Kidney tubule cell (primary cell): Measurements from ENCODE around the gene FBXO15.

ENCODE experiments used
- DNase-seq: peaks from one replicate; pipeline ENCODE4 v3.0.0-alpha.2; 2018; ENCODE audit warnings: low spot score

FBXO15 gene

DNA sequence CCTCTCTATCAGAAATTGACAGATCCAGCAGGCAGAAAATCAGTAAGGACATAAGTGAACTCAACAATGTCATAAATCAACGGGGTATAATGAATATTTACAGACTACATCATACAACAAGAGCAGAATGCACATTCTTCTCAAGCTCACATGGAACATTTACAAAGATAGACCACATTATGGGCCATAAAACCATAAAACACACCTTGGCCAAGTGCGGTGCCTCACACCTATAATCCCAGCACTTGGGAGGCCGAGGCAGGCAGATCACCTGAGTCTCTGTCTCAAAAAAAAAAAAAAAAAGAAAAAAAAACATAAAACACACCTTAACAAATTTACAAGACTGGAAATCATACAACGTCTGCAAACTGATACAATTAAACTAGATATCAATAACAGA, 36.7 kb downstream of the FBXO15 start:
- no peak for DNase-seq

DNA sequence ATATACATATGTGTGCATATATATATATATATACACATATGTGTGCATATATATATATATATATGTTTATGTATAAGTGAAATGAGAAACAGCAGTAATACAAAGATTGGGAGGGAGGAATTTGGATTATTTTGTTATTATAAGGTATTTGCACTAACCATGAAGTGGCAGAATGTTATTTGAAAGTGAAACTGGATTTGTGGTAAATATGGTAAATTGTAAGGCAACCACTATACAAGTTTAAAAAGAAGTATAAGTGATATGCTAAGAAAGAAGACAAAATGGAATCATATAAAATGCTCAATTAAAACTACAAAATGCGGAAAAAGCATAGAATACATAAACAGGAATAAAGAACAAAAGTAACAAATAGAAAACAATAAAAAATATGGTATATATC, 37.5 kb downstream of the FBXO15 start:
- DNase-seq: no peak

DNA sequence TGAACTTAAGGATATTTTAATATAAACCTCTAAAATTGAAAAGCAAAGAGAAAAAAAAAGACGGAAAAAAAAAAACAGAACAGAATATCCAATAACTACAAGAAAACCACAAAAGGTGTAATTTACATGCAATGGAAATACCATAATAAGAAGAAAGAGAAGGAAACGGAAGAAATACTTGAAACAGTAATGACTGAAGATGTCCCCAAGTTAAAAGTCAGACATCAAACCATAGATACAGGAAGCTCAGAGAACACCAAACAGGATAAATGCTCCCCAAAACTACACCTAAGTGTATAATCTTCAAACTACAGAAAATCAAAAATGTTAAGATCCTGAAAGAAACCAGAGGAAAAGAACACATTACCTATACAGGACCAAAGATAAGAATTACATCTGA, 39.2 kb downstream of the FBXO15 start:
- DNase-seq: no peak

DNA sequence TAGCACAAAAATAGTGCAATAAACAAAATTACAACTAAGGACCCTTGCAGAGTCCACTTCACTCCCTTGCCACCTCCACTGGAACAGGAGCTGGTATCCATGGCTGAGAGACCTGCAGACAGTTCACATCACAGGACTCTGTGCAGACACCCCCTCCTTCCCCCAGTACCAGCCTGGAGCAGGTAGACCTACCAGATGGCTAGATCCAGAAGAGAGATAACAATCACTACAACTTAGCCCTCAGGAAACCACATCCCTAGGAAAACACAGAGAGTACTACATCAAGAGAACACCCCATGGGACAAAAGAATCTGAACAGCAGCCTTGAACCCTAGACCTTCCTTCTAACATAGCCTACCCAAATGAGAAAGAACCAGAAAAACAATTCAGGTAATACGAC, 49.8 kb downstream of the FBXO15 start:
- no peak for DNase-seq

DNA sequence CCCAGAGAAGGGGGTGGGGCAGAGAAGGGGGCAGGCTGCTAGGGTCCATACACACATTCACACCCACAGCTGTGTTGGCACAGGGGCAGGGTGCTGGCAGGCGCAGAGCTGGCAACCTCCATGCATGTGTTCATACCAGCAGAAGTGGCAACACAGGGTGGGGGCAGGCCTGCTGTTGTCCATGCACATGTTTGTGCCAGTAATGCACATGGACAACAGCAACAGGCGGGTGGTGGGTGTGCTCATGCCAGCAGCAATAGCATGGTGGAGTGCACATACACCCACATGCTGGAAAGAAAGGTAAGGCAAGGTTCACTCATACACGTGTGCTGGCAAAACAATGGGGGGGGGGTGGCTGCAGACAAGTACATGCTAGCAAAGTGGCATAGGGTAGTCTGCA, 54.7 kb downstream of the FBXO15 start:
- DNase-seq: no peak

DNA sequence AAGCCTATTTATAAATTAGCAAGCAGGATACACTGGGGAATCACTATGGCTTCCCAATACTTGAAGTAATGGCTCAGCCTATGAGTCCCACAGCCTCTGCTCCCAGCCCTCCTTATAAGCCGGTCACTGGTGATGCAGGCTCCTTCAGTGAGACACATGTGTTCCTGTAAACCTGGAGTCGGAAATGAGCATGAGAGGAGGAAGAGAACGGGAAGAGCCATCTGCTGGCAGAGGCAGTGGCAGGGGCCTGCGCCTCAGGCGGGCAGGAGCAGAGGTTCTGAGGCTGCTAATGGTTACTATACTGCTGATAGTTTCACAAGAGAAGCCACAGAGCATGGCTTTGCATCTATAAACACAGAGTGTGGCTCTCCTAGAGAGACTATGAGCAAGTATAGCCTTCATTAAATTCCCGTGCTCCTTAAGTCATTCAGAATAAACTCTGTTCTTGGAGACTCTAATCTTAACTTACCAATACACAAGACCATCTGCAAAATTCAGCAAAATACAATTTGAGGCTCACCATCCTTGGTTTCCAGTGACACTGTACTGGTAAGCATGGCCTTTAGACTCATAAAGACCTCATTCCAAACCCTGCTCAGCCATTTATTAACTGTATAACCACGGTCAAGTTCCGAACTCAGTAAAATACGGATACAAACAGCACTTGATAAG, 63.3 kb downstream of the FBXO15 start:
- DNase-seq: no peak

DNA sequence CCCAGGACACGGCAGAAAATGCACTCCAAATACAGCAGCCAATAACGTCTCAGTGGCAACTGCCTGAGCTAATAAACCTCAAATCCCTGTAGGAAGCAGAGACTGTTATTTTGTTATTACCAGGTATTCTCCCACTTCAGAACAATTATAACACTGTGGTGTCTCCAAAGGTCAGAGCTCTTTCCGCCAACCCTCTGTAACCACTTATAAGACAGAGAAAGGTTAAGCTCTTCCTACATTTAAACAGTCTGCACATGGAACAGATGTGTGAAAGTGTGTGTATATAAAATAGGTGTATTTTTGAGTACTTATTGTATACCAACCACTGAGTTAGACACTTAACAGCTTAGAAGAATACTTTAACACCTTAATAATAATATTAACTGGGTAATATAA, 64.1 kb downstream of the FBXO15 start:
- no peak for DNase-seq

DNA sequence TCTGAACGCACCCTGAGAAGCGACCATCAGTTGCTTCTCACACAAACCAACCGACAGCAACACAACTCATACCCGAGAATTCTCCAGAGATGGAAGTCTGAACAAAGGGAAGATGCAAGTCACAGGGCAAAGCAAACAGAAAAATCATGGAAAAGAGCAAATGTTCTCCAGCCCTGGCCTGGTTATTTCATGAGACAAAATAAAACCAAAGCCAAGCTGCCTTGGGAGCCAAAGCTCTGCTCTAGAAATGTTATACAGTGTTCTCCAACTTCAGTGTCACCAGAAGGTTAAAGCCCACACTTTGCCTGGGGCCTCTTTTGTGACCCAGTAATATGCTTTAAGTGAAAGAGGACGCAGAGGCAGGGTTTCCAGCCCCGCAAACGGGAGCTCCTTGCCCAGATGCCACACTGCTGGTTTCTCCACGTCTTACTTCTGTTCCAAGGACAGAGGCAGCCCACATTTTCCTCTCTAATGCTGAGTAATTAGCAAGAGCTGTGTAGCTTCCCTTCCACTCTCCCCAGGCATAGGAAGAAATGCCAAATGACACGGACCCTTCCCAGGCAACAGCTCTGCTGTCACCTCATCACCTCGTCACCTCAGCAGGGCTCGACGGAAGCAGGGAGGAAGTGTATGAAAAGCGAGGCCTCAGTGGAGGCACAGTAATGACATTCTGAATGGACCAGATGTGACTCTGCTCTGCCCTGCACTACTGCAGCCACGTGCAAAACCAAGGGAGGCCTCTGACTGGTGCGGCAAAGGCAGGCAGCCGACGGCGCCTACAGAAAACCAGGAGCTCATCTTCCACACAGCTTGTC, 64.7 kb downstream of the FBXO15 start:
- DNase-seq: no peak

DNA sequence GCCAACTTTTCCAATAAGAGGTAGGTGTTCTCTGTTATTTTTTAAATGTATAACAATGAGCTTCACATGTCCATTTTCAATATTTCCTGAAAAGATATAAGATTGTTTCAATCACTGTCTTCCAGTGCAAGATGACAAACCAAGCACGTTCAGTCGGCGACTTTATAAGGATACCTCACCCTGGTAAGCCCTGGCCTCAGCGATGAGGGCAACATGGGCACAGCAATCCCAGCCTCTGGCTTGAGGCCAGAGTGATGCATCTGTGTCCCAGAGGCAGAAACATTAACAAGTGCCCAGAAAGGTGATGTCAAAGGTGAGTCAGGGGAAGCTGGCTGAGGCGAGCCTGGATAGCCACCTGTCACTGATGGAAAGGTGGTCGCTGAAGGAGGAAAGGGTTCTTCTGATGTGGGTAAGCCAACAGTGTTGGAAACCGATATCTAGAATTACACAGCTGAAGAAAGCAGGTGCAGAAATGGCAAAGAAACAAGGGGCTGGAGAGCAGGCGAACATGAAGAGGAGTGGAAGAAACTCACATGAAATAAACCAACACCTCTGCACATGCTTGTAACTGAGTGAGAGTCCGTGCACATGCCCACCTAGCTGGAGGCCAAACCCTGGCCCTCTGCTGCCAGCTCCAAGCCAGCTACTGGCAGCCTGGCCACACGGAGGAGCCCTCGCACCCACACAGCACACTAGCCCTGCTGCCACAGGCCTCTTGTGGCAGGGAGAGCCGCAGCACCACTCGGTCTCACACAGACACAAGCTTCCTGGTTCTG, 65.5 kb downstream of the FBXO15 start:
- DNase-seq: peak; percentile 70

DNA sequence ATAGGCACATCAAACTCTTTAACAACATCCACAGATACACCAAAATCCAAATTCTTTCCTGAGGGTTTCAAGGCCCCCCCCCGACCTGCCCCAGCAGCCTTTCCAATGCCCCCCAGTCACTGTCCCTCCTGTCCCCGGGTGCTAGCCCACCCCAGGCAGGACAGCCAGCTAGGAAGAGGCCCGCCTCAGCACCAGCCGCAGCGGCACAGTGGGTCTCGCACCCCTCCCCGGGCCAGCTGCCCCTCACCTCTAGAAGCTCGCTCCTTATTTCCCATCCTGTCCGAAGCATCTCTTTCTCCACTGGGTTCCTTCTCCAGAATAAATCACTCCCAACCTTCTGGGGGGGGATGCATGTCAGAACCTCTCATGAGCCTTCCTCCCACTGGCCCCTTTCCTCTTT, 69.4 kb downstream of the FBXO15 start:
- no peak for DNase-seq

DNA sequence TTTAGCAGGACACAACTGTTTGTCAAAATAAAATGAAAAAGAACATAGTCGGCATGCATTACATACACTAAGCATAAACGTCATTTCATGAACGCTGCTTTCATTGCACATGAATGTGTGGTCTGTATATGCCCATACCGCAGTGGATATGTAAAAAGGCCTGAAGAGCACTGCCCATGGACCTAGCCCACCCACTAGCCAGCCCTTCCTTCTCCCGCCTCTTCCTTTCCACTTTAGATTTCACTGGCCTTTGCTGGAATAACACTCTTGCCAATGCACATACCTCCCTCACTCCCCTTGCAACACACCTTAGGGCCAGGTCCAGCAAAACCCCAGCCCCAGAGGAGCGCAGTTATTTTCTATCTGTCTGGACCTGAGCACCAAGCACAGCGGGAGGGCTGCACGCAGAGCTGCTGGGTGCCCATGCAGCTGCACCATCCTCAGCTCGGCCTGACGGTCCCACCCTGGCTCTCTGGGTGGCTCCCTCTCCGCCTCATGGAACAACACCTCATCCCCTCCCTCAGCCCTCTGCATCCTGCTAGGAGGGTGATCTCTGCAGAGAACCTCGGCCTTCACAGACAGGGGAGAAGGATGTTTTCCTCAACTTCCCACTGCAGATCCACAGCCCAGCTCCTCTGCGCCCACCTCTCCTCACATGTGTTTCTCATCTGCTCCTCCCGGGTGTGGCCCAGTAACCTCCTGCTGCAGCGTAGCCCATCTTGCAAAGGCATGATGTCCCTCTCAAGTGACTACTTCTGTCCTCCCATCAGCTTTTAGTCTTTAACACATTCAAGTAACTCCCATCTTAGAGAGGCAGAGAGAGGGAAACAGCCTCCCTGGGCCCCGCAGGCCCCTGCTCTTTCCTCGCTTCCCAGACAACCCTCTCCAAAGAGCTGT, 72.7 kb downstream of the FBXO15 start:
- DNase-seq: no peak

DNA sequence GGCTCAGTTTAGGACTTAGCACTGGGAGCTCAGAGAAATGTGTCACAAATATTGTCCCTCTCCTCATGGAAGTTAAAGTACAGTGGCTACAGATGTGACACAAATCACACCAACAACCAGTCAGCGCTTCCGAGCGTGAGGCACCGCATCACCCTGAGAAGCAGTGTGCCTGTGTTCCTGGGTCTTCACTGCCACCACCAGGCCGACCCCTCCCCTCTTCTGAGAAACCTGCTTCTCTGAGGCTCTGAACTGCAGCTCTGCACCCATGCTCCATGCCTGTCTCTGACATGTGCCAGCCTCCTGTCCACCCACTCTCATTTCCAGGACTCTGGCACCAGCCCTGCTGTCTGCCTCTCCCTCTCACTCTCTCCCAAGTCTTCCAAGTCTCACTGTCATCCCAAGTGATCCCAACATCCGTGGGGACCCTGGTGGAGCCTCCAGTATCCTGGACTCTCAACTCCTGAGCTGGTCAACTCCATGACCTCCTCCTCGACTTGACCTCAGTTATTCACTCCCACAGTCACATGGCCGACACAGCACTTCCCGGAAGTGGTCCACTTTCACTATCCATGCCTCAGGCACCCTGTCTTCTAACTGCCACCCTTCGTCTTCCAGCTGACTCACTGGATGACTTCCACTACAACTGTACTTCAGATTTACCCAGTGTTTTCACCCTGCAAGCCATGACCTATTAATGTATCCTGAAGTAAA, 73.5 kb downstream of the FBXO15 start:
- no peak for DNase-seq

DNA sequence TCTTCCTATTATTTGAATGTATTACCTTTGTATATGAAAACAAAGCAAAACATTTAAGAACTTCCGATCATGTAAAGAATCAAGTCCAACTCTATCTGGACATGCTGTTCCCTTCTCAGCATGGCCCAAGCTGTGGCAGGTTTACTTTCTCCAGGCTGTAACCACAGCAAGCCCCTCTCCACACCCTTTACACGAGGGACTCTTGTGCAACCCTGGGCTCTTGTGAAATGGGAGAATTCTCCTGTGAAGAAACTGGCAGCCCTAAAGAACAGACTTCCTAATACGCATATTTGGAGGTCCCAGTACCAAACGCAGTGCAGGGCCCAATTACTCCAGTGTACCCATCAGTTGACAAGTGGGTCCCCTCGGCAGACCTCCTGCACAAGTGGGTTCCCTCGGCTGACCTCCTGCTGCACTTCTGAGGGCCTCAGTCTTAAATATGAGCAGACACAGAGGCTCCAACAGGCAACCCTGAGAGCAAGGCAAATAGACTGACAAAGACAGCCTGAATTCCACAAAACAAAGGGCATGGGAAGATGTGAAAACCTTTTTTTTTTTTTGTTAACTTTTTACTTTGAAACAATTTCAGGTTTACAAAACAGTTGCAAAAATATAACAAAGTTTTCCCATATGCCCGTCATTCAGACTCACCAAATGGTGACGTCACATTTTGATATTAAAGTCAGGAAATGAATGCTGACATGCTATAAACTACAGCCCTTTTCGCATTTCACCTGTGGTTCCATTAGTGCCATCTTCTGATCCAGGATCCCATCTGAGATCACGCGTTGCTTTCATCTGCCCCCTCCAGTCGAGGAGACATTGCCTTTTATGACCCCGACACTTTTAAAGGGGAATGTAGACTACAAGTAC, 78.2 kb downstream of the FBXO15 start:
- DNase-seq: no peak

DNA sequence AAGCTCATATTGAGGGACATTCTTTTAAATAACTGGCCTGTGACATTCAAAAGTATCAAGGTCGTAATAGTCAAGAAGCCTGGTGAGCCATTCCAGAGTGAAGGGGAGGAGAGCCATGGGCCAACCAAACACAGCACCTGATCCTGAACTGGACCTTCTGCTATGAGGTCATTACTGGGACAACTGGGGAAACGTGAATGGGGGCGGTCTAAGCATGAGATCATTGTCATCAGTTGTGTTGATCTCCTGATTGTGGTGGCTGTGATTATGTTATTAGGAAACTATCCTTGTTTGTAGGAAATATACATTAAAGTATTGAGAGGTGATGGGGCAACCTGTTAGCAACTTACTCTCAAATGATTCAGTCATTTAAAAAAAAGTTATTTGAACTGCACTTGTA, 79.3 kb downstream of the FBXO15 start:
- no peak for DNase-seq

DNA sequence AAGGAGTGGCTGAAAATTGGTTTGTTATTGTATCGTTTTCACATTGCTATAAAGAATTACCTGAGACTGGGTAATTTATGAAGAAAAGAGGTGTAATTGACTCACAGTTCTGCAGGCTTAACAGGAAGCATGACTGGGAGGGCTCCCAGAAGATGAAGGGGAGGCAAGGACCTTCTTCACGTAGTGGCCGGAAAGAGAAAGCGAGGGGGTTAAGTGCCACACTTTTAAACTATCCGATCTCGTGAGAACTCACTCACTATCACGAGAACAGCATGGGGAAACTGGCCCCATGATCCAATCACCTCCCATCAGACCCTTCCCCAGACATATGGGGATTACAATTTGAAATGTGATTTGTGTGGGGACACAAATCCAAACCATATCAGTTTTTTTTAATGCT, 81.6 kb downstream of the FBXO15 start:
- no peak for DNase-seq

DNA sequence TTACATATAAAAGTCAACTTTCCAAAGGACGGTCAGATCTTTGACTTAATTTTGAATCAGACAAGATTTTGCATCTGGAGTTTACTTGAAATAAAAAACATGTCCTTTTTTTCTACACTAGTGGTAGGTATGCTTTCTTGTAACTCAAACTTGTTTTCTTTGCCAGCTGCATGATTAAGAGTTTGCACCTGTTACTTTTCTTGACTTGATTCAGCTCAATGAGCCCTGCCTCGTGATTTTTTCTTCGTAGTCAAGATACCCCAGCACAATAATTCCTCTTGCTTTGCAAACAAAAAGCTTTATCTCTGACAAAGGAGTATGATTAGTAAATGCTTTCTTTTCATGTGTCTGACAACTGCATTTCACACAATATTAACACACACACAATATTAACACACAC, 82.3 kb downstream of the FBXO15 start:
- no peak for DNase-seq

DNA sequence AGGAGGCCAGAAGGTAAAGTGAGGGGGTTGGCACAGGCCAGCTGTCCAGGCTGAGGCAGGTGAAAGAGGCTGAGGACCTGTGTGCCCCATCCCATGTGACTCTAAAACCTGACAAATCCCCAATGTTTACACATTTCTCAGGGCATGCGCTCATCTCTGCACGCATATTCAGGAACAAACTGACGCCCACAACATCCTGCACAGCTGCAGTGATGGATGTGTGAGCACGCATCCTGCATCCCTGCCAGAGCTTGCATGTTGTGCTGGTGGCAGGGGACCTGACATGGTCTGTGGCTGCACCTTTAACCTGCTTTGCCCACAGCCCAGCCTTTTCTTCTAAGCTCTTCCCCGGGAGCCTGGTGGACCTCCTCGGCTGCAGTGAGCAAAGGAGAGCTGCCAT, 83.1 kb downstream of the FBXO15 start:
- DNase-seq: no peak

DNA sequence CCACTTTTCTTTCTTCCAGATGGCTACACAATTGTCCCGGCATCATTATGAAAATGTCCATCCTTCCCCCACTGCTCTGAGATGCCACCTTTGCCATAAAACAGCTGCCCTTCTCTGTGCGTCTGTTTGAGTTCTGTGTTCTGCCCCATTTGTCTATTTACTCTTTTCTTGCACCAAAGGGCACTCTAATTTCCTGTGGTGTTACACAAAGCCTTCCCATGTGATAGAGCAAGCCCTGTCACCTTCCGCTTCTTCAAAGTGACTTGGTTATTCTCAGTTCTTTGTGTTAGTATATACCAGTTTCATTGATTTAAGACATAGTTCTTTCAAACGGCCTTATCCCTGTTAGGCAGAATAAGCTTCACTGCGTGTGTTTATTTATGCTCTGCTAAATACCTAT, 84.1 kb downstream of the FBXO15 start:
- DNase-seq: no peak

DNA sequence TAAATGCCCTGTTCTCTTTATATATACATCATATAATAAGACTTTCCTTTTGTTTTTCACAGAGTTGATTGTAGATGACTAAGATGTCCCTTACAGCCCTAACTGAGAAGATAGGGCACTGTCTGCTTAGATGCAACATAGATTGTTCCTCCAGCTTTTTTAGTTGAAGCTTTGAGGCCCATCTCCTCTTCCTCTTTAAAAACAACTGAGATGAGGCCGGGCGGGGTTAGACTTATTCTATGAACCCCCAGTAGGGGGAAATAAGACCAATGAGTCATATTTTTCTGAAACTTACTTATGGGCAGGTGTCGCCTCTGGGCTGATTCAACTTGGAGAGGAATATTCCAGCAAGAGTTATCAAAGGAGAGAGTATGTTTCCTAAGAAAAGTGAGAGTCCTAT, 84.6 kb downstream of the FBXO15 start:
- DNase-seq: no peak

DNA sequence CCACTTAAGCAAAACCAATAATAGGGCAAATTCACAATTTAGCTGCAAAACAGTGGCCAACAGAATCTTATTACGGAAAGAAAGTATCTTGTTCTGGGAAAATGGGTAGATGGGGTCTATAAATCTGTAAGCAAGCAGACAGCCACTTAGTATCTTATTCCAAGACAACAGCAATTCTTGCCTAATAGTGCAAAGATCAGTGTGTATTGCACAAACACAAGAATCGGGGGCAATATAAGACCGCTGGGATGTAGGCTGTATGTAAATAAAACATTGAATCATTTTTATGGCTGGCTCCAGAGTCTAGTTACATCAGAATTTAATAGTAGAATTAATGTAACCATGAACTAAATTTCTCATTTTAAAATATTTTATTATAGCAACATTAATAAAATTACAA, 85.6 kb downstream of the FBXO15 start:
- DNase-seq: no peak
